GM19238 (cell line): ENCODE data around the gene HDDC3.

Experiments
- DNase-seq: peaks from one replicate; pipeline ENCODE4 v3.0.0; 2011; ENCODE audit warnings: low spot score; ENCODE audit not compliant: insufficient read length

Gene HDDC3, protein sequence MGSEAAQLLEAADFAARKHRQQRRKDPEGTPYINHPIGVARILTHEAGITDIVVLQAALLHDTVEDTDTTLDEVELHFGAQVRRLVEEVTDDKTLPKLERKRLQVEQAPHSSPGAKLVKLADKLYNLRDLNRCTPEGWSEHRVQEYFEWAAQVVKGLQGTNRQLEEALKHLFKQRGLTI

DNA sequence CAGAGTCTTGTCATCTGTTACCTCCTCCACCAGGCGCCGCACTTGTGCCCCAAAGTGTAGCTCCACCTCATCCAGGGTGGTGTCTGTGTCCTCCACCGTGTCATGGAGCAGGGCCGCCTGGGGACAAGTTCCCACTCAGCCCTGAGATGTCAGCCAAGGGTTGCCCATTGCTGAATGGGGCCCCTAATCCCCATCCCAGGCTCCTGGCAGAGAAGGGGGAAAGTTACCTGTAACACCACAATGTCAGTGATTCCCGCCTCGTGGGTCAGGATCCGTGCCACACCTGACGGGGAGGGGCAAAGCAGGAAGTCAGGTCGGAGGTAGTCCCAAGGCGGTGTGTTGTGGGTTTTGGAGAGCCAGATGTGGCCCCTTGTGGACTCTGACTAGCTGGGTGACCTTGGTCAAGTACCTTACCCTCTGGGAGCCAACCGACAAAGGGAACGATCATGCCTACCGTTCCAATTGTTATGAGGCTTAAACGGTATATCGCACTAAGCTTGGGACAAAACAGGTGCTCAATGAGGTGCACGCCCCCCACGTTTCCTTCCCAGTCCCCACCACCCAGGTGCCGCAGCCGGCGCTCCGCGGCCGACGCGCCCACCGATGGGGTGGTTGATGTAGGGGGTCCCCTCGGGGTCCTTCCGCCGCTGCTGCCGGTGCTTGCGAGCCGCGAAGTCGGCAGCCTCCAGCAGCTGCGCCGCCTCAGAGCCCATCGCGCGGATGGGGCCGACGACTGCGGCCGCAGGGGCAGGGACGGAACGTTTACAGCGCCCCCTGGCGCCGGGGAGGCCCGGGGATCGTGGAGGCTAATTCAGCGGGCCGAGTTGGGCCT, at the start of gene HDDC3:
TSS of gene HDDC3 (minus strand) at position 722 of the 832 bp plus-strand sequence. CDS start at position 713, 9 bp downstream.
- DNase-seq: peak; percentile 83

DNA sequence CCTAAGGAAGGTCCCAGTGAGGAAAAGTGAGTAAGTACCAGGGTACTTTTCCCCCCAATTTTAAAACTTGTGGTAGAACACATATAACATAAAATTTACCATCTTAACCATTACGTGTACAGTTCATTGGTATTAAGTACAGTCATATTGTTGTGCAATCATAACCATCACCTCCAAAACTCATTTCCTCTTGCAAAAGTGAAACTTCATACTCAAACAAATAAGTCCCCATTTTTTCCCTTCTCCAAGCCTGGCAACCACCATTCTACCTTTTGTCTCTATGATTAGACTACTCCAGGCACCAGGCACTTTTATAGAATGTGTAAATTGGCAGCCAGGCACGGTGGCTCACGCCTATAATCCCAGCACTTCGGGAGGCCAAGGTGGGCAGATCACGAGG, 49.8 kb upstream of the HDDC3 start:
- no peak for DNase-seq

DNA sequence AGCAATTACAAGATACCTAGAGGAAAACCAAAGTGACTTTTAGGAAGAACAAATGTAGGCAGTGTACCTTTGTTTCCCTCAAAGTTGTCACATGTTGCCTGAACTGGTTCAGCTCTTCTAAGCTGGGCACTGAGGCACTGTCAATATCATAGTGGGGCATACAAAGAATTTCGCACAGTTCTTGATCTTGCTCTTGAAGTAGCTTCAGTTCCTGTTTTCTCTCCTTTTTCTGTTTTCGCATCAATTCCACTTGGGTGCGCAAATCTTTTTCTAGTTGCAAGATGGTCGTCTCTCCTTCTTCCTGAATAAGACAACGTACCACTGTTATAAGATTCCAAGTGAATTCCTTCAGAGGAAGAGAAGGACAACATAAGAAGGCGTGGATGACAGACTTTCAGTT, 49.3 kb upstream of the HDDC3 start:
- DNase-seq: peak; percentile 21

DNA sequence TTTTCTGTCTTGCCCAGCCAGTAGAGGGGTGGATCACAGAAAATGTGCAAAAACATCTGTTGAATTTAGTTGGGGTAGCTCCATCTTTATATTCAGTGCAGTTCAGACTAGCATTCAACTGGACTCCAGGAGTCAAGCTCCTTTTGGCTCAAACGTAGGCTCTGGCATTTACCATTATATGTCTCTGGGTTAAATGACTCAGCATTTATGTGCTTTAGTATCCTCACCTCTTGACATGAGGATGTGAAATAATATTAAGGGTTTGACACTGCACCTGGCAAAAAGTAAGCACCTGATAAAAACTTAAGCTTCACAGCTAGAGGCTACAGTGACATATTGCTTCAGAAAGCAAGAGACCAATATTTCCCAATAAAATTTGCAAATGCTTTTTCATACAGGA, 47.2 kb upstream of the HDDC3 start:
- DNase-seq: no peak

DNA sequence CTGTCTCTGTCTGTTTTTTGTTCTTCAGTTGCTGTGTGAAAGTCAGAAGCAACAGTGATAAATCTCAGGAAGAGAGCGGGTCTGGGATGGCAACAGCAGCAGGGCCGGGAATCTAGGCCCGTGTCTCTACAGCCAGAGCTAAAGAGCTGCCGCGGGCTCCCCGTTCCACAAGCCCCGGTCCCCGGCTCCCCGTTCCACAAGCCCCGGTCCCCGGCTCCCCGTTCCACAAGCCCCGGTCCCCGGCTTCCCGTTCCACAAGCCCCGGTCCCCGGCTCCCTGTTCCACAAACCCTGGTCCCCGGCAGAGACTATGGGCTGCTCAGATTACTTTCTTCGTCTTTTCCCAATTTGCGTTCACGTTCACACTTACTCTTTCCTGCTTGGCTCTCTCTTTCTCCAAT, 41.9 kb upstream of the HDDC3 start:
- DNase-seq: no peak

DNA sequence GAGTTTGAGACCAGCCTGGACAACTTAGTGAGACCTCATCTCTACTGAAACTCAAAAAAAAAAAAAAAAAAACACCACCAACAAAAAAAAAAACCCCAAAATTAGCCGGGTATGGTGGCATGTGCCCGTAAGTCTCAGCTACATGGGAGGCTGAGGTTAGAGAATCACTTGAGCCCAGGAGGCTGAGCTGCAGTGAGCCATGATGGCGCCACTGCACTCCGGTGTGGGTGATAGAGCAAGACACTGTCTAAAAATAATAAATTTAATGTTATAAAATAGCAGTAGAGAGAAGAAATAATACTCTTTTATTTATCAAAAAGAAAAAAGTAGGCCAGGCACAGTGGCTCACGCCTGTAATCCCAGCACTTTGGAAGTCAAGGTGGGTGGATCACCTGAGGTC, 39.8 kb upstream of the HDDC3 start:
- no peak for DNase-seq

DNA sequence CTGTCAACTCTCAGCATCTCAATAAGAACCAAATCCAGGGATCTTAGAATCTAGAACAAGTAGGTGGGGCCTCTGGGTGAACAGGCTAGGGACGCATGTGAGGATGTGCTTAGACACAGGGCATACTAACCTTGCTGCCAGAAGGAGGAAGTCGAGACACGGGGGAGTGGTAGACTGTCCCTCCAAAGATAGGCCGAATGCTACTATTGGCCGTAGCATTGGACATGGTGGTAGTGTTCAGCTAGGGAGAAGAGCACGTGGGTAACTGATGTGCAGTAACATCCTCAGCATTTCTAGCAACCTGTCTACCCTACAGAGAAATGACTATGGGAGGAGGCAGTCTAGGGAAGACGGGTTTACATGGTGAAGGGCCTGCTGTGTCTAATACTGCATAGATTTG, 37.9 kb upstream of the HDDC3 start:
- no peak for DNase-seq

DNA sequence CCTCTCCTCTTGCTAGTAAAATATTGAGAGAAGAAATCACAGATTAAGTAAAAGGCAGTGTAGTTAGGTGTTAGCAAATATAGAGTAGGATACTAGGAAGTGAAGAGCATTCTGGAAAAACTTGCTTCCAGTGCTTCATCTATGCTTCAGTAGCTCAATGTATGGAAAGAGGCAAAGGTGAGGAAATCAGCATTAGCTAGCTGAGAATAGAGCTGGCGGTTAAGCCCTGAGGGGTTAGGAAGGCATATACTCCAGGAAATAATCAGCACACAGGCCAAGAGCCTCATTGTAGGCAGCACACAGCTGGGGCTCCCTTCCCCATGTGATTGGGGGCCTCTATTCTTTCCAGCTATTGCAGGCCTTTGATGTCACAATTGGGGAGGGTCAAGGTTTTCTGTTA, 36.1 kb upstream of the HDDC3 start:
- no peak for DNase-seq

DNA sequence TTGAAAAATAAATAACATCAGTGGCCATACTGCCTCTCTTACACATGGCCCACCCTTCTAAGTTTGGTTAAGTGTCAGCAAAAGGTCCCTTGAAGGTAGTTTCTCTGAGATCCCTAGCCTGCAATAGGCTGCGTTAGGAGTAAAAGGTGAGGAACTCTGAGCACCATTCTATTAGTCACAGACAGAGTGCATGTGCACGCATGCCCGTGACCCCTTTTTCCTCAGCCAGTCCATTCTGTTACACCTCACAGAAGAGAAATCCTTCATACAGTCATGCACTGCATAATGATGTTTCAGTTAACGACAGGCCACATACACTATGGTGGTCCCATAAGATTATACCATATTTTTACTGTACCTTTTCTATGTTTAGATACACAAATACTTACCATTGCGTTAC, 34.9 kb upstream of the HDDC3 start:
- no peak for DNase-seq

DNA sequence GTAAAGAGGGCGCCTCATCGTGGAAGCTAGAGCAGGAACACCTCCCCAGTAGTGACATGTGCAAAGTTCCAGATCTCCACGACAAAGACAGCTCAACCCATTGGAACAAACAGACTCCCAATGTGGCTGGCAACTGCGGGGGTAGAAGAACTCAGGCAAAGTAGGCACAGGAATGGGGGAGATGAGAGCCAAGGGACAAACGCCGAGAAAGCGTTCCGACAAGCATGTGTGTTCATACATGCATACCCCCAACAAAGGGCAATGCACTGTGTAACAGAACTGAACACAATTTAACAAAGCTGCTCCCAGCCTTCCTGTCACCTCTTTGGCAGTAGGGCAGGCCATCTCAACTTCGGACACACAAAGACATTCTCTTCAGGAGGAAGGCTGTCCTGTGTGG, 33.9 kb upstream of the HDDC3 start:
- DNase-seq: no peak

DNA sequence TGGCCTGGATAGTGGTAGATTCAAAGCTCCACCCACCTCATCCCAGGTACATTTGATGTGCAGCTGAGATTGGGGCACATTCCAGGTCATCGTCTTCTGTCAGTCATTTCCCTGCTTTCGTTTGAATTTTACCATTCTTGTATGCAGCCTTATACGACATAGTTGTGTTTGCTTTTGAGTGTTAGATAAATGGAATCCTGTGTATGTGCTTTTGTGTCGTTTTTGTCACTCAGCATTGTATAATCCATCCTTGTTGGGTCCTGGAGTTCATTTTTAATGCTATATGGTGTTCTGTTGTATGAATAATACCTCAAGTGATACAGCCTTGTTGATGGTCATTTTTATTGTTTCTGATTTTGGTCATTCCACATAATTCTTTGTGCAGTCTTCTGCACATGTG, 29.7 kb upstream of the HDDC3 start:
- DNase-seq: no peak

DNA sequence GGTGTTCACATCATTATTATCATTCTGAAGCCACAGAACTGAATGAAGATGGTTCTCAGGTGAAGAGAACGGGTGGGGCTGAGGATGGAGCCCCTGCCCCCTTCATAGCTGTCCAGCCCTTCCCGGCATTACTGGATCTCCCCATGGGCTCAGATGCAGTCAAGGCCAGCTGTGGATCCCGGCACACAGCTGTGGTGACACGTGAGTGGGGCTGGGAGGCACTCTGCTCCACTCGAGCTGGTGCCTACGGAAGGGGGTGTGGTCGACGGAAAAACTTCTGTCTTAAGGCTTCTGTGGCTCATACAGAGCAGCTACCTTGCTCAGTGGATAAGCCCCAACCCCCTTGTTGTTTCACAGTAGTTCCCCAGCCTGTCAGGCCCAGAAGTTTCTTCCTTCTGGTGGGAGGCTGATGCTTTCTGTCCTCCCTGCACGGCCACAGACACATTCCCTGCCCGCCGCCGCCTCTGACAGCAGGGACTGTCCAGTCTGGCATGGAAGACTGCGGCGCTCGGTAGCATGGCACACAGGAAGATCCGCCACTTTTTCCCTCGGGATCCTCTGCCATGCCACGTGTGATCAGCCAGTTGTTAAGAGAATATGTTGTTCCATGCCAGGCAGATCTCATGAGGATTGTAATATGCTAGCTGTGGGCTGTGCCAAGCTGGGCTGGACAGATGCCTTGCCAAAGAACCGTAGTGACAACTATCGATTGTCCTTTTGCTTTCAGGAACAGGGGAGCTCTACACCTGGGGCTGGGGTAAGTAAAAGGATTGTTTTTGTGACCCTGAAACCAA, 28.1 kb upstream of the HDDC3 start:
- no peak for DNase-seq

DNA sequence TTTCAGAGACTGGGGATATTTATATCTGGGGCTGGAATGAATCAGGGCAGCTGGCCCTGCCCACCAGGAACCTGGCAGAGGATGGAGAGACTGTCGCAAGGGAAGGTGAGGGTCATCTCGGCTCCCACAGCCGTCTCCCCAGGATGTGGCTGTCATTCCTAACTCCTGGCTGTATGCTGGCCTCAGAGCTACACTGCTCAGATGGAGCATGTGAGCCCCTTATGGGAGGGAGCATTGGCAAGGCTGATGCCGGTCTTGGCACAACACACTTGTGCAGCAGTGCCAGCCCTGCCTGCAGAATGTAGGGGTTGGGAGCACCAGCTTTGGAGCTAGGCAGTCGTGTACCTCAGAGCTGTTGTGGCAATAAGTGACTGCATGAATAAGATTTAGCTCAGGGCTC, 27.5 kb upstream of the HDDC3 start:
- DNase-seq: no peak

DNA sequence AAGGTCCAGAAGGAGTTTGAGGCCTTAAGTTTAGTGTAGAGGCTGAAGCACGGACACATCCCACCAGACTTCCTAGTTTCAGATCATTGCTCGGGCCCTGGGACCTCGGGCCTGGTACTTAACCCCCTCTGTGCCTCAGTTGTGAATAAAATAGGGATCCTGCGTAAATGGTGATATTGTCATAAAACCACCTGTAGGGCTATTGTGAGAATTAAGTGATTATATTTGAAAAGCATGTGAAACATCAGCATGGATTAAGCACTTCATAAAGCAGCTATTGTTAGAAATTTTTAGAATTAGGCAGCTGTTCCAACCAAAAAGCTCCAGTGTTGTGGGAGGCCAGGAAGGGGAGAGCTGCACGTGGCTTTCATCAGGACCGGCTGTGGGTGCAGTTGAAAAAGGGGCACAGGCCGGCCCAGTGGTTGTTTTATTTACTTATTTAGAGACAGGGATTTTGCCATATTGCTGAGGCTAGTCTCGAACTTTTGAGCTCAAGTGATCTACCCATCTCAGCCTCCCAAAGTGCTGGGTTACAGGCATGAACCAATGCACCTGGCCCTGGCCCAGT, 26.8 kb upstream of the HDDC3 start:
- no peak for DNase-seq

DNA sequence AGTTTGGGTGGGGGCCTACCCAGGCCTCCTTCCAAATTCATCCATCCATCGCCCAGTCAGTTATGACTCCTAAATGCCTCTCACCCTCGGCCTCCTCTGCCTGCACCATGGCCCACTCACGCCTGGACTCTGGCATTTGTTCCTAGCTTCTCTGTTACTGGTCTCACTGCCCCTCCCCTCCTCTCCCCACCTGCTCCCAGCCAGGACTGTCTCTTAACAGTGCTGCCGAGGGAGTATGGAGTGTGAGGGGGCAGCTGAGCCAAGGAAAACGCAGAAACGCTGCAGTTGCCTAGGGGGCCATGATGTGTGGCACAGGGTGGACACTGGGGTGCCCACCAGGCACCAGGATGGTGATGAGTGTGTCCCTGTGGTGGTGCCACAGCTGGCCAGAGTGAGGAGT, 25.4 kb upstream of the HDDC3 start:
- DNase-seq: no peak

DNA sequence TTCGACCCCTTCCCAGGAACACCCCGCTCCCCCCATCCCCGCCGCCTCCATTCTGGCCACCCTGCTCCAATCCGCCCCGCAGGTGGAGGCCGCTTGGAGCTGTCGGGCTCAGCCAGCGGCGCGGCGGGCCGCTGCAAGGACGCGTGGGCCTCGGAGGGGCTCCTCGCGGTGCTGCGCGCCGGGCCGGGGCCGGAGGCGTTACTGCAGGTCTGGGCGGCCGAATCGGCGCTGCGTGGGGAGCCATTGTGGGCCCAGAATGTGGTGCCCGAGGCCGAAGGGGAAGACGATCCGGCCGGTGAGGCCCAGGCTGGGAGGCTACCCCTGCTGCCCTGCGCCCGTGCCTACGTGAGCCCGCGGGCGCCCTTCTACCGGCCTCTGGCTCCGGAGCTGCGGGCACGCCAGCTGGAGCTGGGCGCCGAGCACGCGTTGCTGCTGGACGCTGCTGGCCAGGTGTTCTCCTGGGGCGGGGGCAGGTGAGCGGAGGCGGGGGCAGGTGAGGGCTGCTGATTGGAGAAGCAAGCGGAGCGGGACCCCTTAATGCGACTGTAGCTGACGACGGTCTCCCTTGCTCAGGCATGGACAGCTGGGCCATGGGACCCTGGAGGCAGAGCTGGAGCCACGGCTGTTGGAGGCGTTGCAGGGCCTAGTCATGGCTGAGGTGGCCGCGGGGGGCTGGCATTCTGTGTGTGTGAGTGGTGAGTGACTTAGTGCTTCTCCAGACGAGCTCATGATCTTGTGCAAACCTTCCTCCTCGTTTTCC, 24.9 kb upstream of the HDDC3 start:
- DNase-seq: no peak

DNA sequence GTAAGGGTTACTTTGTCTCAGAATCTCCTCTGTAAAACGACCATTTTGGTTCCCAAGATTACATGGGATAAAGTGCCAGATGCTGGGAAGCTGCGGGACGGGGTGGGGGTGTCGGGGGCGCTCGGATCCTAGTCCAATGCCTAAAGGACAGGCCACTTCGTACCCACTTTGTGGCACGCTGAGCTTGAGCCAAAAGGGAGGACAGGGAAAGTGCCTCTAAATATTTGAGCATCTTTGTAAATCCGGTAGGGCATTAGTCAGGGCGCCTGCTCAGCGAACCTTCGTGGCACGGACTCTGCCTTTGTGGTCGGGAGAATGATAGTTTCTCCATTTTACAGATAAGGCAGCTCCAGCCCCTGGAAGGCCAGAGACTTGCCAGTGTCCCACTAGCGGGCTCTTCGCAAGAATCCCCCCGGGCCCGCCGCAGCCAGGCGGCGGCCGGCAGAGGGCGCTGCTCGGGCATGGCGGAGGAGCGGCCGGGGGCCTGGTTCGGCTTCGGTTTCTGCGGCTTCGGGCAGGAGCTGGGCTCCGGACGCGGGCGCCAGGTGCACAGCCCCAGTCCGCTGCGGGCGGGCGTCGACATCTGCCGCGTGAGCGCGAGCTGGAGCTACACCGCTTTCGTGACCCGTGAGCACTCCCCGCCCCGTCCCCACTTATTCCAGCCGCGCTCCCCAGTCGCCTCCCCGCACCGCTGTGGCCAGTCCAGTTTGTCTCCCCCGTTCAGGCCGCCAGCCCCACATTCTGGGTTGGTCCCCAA, 24.1 kb upstream of the HDDC3 start:
- peak; percentile 85 for DNase-seq

DNA sequence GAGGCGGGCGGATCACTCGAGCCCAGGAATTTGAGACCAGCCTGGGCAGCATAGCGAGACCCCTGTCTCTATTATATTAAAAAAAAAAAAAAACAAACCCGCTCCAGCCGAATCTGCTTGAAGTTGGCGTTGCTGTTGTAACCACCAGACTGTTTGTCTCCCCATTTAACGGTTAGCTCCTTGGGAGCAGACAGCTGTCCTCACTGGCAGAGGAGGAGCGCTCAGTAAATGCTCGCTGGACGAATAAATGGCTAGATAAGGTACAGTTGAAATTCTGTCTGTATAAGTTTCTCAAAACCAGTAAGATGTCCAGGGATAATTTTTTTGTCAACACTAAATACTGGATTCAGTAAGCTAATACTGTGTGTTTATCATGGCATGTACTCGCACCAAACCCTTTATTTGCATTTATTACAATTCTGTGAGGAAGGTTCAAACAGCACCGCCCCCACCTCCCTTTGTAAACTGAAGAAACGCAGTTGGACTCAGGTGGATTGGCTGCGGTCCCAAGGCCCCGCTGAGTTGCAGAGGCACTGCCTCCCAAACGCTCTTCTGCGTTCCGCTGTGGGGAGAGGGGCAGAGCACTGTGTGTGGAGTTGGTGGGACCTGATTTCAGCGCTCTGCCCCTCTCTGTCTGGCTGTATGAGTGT, 23.4 kb upstream of the HDDC3 start:
- no peak for DNase-seq

DNA sequence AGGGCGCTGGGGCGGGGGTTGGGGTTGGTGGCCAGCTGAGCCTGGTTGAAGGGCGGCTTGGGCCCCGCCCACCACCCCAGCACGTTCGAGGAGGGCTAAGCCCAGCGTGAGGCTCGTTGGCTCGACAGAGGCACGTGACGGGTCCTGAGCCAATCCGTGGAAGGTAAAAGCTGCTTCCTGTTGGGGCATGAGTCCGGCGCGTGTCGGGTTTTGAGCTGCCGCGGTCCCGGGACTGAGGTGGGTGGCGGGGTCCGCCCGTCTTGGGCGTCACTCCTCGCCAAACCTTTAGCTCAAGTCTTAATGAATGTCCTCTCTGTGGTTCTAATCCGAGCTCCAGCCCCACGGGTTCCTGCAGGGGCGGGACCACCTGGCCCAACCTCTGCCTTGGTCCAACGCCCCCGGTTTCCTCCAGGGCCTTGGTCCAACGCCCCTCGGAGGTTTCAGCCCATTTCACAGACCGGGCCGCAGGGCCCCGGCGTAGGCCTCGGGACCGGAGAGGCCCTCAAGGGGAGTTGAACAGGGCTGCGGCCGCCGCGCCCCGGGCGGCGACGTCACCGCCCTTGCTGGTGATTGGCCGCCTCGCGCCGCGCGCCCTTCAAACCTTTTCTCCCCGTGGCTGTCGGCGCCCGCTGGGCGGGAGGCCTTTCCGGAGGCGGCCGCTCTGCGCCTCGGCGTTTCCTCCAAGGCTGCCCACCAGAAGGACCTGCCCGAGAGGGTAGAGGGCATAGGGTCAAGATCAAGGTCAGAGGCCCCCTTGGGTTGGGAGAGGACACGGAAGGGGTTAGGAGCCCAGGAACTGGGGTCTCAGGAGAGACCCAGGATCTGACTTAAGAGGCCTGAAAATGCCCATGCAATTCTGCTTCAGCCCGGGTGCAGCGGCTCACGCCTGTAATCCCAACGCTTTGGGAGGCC, 22.6 kb upstream of the HDDC3 start, which contains the start of gene RCCD1:
TSS of gene RCCD1 (plus strand) at position 173 of the 912 bp plus-strand sequence. CDS start 1,851 bp downstream, outside the sequence.
- DNase-seq: peak; percentile 99
